Testis (tissue), 3 donors: Measurements from ENCODE around the gene LTBP1. TPM values are rescaled to one million over a fixed set of nuclear protein-coding genes. Genes with fewer than 3 reads are reported as not detected.

Source experiments
- DNase-seq: peaks from one replicate; pipeline ENCODE4 v3.0.0-alpha.2; 2019
- H3K27ac ChIP-seq, 2 donors: fragments of 200-600 bp; sonication (generic); one replicate each; pipeline ENCODE4 v1.5.1; 2019
- H3K27me3 ChIP-seq: fragments of 200-600 bp; sonication (generic); one replicate; pipeline ENCODE4 v1.5.1; 2019
- H3K36me3 ChIP-seq: fragments of 200-600 bp; sonication (generic); one replicate; pipeline ENCODE4 v1.5.1; 2017; ENCODE audit warnings: low read depth; ENCODE audit errors: missing control alignments
- H3K4me1 ChIP-seq: fragments of 200-600 bp; sonication (generic); one replicate; pipeline ENCODE4 v1.5.1; 2019
- H3K4me3 ChIP-seq, 2 donors: fragments of 200-600 bp; sonication (generic); one replicate each; pipeline ENCODE4 v1.5.1; 2017 to 2019
- H3K9me3 ChIP-seq: fragments of 200-600 bp; sonication (generic); one replicate; pipeline ENCODE4 v1.5.1; 2017
- POLR2A ChIP-seq: fragments of 450-650 bp; IDR thresholded peaks from one replicate; pipeline ENCODE4 v1.6.1; 2017; ENCODE audit warnings: antibody characterized with exemption, mild to moderate bottlenecking, moderate library complexity
- WGBS, 2 donors: methylation state at CpG; one replicate each; pipeline ENCODE4 v1.1.5; 2018; 5-methylcytosine and 5-hydroxymethylcytosine counted together
- intact Hi-C: fragments of 100-400 bp; cut with DNase I; formaldehyde crosslinking; loops from one replicate; pipeline ENCODE4 v1.15.1; 2023; ENCODE audit warnings: low total_unique reads
- polyA plus RNA-seq: library from polyadenylated mRNA; stranded (reverse); fragments of 350-450 nt; fragmentation: Illumina TruSeq; extraction: RNeasy Lipid Tissue Mini Kit (QIAGEN cat#74804); gene quantifications from one replicate; pipeline ENCODE4 v1.2.3, GENCODE V29; 2014; ENCODE audit warnings: low read depth, low replicate concordance; ENCODE audit not compliant: insufficient read depth
- total RNA-seq, 2 donors: library from RNA; depleted of rRNA; stranded (reverse); fragments of >200 nt; gene quantifications; one replicate each; pipeline ENCODE4 v1.2.3, GENCODE V29; 2016
- TF ChIP-seq, protein P1 (sequence below), 3 experiments: fragments of 450-650 bp in 2 of 3; fragments of 200-600 bp in 1 of 3; sonication (generic) in 1 of 3; IDR thresholded peaks; one replicate each; pipeline ENCODE4 v1.5.1; 2016 to 2019; ENCODE audit warnings: antibody characterized with exemption in 3 of 3, mild to moderate bottlenecking in 2 of 3, moderate library complexity in 1 of 3

Gene LTBP1
- total and polyA plus RNA-seq, 3 donors from 2014 or later, result 39.6 to 51.5 (median 44.0) TPM

DNA sequence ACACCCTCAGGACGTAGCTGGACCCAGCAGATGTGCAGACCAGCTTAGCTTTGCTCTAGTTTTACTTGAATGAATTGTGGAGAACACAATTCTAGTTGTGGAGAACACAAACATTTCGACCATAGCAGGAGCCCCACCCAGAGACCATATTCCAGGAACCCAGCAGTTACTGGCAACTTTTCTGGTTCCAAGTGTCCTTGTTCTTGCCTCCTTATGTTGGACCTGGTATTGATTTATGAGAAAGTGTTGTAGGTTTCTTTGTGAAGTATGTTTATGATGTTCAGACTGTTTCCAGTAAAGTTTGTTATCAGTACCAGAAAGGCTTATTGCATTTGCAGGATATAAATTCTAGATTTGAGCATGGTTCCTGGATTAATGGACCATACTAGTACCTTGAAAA lies 51.0 kb downstream of the LTBP1 start:
- H3K9me3 ChIP-seq, result no peaks in the 10 kb centered on the region
- H3K27ac ChIP-seq, result no peak overlapping the region
- no peak for TF ChIP-seq POLR2A
- TF ChIP-seq, protein P1, sequence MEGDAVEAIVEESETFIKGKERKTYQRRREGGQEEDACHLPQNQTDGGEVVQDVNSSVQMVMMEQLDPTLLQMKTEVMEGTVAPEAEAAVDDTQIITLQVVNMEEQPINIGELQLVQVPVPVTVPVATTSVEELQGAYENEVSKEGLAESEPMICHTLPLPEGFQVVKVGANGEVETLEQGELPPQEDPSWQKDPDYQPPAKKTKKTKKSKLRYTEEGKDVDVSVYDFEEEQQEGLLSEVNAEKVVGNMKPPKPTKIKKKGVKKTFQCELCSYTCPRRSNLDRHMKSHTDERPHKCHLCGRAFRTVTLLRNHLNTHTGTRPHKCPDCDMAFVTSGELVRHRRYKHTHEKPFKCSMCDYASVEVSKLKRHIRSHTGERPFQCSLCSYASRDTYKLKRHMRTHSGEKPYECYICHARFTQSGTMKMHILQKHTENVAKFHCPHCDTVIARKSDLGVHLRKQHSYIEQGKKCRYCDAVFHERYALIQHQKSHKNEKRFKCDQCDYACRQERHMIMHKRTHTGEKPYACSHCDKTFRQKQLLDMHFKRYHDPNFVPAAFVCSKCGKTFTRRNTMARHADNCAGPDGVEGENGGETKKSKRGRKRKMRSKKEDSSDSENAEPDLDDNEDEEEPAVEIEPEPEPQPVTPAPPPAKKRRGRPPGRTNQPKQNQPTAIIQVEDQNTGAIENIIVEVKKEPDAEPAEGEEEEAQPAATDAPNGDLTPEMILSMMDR (IDR thresholded peaks at IDR 0.05), result no peak
- H3K4me3 ChIP-seq, result no peak overlapping the region
- no peaks in the 10 kb centered on the region for H3K36me3 ChIP-seq
- no peak for DNase-seq
- no peaks in the 10 kb centered on the region for H3K4me1 ChIP-seq
- intact Hi-C loops, result no loop called here
- WGBS, 2 donors, result 83 to 88% methylated on average over 2 of the region's 2 CpGs
- H3K27me3 ChIP-seq, result no peaks in the 10 kb centered on the region

DNA sequence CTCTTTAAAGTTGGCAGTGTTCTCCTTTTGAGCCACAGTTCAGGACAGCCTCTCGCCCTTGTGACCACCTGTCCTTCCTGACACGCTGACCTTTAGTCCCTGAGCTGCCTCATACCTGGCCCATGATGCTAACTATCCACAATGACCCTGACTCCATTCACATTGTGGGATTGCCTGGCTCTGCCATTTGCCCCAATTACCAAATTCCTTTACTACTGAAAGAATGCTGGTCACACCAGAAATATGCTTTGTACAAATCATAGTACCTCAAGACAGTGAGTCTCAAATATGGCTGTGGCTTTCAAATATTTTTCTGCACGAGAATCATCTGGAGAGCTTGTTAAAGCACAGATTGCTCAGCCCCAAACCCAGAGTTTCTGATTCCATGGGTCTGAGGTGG lies 54.2 kb downstream of the LTBP1 start:
- 56% methylated on average over 3 of the region's 3 CpGs; no CpG with 5 or more reads in 1 of the 2 donors for WGBS, 2 donors
- no peaks in the 10 kb centered on the region for H3K36me3 ChIP-seq

DNA sequence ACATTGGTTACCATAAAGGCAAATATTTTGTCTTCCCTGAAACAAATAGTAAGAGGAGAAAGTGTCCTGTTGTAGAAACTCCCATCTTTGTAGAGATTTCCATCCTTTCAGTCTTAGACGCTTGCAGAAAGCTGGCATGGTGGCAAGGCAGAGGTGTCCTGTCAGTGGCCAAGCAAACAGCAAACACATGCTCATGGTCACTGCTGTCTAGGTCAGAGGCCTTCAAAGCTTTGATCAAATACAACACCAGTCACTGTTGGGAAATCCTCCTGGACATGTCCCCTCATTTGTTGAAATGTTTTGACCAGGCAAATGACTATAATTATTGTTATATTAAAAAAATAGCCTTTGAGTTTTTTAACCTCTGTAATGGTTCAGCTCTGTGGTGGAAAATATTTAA lies 55.1 kb downstream of the LTBP1 start:
- no peaks in the 10 kb centered on the region for H3K27me3 ChIP-seq

More for the DNA sequence above, 54.2 kb downstream of the LTBP1 start:
- intact Hi-C loops, result no loop called here
- Histone ChIP-seq H3K4me1 (no peaks in the 10 kb centered on the region), H3K27ac (no peak overlapping the region), H3K9me3 (no peaks in the 10 kb centered on the region), H3K27me3 (no peaks in the 10 kb centered on the region), H3K4me3 (no peak overlapping the region)
- TF ChIP-seq, protein P1 (IDR thresholded peaks at IDR 0.05), result no peak
- TF ChIP-seq POLR2A, result no peak
- no peak for DNase-seq

DNA sequence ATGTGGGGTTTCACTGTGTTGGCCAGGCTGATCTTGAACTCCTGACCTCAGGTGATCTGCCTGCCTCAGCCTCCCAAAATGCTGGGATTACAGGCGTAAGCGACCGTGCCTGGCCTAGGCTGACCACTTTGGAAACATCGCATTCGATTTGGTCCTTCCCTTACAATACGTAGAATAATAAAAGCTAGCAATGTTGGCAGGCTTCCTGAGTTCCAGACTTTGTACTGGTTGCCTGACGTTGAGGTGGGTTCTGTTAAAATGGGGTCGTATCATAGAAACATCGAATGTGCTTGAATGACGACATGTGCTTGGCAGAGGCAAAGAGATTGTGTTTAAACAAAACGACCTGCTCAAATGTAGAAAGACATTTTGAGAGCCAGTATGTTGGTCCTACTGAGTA lies 56.1 kb downstream of the LTBP1 start:
- intact Hi-C loops, result no loop called here
- DNase-seq, result no peak

More for the DNA sequence above, 55.1 kb downstream of the LTBP1 start:
- Histone ChIP-seq H3K4me3 (no peak overlapping the region), H3K9me3 (no peaks in the 10 kb centered on the region), H3K27ac (no peak overlapping the region), H3K36me3 (no peaks in the 10 kb centered on the region), H3K4me1 (no peaks in the 10 kb centered on the region)
- TF ChIP-seq, protein P1 (IDR thresholded peaks at IDR 0.05), result no peak
- TF ChIP-seq POLR2A, result no peak
- intact Hi-C loops, result no loop called here
- DNase-seq, result no peak
- 89% methylated on average over 1 of the region's 1 CpG; no CpG with 5 or more reads in 1 of the 2 donors for WGBS, 2 donors

DNA sequence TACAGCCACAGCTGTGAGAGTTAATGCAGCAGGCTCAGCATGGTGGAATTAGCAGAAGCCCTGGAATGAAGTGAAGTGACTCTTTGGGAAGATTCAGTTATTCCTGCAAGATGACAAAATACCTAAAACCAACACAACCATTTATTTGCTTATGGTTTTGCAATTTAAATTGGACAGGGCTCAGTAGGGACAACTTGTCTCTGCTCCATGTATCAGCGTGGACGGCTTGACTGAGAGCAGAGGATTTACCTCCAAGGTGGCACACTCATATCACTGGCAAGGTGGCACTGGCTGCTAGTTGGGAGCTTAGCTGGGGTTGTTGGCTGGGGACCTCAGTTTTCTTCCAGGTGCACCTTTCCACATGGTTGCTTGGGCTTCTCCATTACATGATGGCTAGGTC lies 58.3 kb downstream of the LTBP1 start:
- WGBS, 2 donors, result 97 to 100% methylated on average over 2 of the region's 2 CpGs
- H3K36me3 ChIP-seq, result no peaks in the 10 kb centered on the region
- H3K27me3 ChIP-seq, result no peaks in the 10 kb centered on the region
- H3K9me3 ChIP-seq, result no peaks in the 10 kb centered on the region
- no peak for DNase-seq
- TF ChIP-seq, protein P1 (IDR thresholded peaks at IDR 0.05), result no peak
- TF ChIP-seq POLR2A, result no peak
- no peak overlapping the region for H3K4me3 ChIP-seq
- intact Hi-C loops, result no loop called here
- no peak overlapping the region for H3K27ac ChIP-seq
- H3K4me1 ChIP-seq, result no peaks in the 10 kb centered on the region

More for the DNA sequence above, 56.1 kb downstream of the LTBP1 start:
- no peak overlapping the region for H3K4me3 ChIP-seq
- H3K36me3 ChIP-seq, result no peaks in the 10 kb centered on the region
- no peak overlapping the region for H3K27ac ChIP-seq
- 84 to 86% methylated on average over 11 of the region's 11 CpGs for WGBS, 2 donors
- TF ChIP-seq, protein P1 (IDR thresholded peaks at IDR 0.05), result no peak
- TF ChIP-seq POLR2A, result no peak
- no peaks in the 10 kb centered on the region for H3K4me1 ChIP-seq
- no peaks in the 10 kb centered on the region for H3K9me3 ChIP-seq
- no peaks in the 10 kb centered on the region for H3K27me3 ChIP-seq
